ENCODE measurements around the gene CAPN2. TPM values are rescaled to one million over a fixed set of nuclear protein-coding genes. Genes with fewer than 3 reads are reported as not detected.

CAPN2 gene
- total RNA-seq, 1 donor from 2014 or later, result 98.6 TPM

DNA sequence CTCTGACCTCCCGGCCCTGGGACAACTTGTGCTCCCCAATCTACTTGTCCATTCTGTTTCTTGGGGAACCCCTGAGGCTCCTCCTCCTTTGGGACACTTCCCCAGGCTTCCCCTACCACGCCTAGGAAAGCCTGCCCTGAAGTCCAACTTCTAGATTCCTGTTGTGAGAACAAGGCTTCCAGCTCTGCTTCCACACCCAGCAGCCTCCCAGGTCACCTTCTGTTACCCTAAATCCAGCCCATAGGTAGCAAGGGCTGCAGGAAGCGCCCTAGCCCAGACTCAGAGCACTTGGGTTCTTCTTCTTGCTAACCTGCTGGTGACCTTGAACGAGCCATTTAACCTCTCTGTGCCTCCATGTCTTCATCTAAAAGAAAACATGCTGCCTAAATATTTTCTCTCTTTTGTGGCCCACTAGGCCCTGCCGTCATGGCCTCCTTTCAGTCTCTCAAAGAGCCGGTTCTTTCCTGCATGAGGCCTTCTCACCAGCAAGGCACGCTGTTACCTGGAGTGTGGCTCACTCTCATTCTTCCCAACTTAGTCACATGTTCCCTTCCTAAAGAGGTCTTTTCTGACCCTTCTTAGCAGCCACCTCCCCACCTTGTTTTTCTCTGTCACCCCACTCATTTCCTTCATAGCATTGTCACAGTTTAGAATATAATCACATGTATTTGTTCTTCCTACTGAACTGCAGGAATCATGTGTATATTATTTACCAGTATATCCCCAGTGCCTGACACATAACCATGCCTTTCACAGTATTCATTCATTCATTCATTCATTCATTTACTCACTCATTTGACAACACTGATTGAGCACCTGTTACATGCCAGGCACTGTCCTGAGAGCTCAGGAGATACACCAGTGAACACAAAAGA, 1.4 kb downstream of the CAPN2 start:
- no peak for DNase-seq (ENCODE audit: low read depth, low spot score)
- peaks cover 17% of the 10 kb centered on the region for H3K4me1 Mint-ChIP-seq
- TF ChIP-seq, protein P1, sequence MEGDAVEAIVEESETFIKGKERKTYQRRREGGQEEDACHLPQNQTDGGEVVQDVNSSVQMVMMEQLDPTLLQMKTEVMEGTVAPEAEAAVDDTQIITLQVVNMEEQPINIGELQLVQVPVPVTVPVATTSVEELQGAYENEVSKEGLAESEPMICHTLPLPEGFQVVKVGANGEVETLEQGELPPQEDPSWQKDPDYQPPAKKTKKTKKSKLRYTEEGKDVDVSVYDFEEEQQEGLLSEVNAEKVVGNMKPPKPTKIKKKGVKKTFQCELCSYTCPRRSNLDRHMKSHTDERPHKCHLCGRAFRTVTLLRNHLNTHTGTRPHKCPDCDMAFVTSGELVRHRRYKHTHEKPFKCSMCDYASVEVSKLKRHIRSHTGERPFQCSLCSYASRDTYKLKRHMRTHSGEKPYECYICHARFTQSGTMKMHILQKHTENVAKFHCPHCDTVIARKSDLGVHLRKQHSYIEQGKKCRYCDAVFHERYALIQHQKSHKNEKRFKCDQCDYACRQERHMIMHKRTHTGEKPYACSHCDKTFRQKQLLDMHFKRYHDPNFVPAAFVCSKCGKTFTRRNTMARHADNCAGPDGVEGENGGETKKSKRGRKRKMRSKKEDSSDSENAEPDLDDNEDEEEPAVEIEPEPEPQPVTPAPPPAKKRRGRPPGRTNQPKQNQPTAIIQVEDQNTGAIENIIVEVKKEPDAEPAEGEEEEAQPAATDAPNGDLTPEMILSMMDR (conservative IDR thresholded peaks at IDR 0.05), result no peak
- H3K27me3 Mint-ChIP-seq (ENCODE audit: low read depth), result no peaks in the 10 kb centered on the region
- H3K36me3 Mint-ChIP-seq (ENCODE audit: low read depth), result no peaks in the 10 kb centered on the region
- H3K27ac Mint-ChIP-seq (ENCODE audit: unreplicated experiment), result peak overlapping the region; percentile 96
- peak overlapping the region; percentile 96 for H3K4me3 Mint-ChIP-seq
- H3K9me3 Mint-ChIP-seq, result no peaks in the 10 kb centered on the region

DNA sequence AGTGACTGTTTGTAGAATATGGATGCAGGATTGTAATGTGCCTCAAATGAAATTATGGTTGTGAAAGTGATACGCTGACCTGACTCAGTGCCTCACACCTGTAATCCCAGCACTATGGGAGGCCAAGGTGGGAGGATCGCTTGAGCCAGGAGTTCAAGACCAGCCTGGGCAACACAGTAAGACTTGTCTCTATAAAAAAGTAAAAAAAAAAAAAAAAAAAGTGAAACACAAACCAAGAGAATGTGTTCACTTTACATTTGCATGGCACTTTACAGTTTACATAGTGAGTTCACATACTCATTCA, 2.0 kb downstream of the CAPN2 start:
- Mint-ChIP-seq H3K9me3 (no peaks in the 10 kb centered on the region), H3K27me3 (ENCODE audit: low read depth) (no peaks in the 10 kb centered on the region), H3K4me3 (peak overlapping the region; percentile 96), H3K4me1 (peaks cover 17% of the 10 kb centered on the region), H3K27ac (ENCODE audit: unreplicated experiment) (no peak overlapping the region), H3K36me3 (ENCODE audit: low read depth) (no peaks in the 10 kb centered on the region)
- no peak for DNase-seq (ENCODE audit: low read depth, low spot score)
- TF ChIP-seq, protein P1 (conservative IDR thresholded peaks at IDR 0.05), result no peak

DNA sequence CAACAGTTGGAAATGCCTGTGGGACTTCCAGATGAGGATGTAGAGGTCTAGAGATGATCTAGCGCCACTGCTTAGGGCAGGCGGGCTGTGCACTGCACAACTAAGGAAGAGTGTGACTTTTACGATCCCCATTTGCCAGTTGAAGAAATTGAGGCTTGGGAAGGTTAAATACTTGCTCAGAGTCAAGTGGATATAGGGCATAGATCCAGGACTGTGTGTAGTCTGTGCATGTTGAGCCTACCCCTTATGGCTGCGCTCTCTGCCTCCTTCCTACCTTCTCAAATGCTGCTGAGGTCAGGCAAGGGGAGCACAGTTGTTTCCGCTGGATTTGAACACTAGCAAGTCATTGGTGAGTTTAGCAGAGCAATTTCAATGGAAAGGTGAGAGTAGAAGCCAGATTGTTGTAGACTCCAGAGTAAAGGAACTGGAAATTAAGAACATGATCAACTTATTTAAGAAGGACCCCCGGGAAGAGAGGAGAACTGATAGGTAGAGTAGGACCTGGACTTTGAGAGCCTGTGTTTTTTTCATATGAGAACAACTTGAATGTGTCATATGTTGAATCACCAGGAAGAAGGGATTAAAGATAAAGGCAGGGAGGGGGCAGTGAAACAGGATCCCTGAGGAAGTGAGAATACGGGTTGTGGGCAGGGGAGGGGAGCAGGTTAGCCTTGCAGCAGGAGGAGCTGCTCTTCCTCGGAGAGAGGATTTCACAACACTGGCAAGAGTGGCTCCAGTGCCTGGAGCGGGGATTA, 2.7 kb downstream of the CAPN2 start:
- Mint-ChIP-seq H3K27ac (ENCODE audit: unreplicated experiment) (no peak overlapping the region), H3K4me1 (peaks cover 17% of the 10 kb centered on the region), H3K36me3 (ENCODE audit: low read depth) (no peaks in the 10 kb centered on the region), H3K4me3 (peak overlapping the region; percentile 45), H3K27me3 (ENCODE audit: low read depth) (no peaks in the 10 kb centered on the region), H3K9me3 (no peaks in the 10 kb centered on the region)
- TF ChIP-seq, protein P1 (conservative IDR thresholded peaks at IDR 0.05), result no peak
- DNase-seq (ENCODE audit: low read depth, low spot score), result no peak

DNA sequence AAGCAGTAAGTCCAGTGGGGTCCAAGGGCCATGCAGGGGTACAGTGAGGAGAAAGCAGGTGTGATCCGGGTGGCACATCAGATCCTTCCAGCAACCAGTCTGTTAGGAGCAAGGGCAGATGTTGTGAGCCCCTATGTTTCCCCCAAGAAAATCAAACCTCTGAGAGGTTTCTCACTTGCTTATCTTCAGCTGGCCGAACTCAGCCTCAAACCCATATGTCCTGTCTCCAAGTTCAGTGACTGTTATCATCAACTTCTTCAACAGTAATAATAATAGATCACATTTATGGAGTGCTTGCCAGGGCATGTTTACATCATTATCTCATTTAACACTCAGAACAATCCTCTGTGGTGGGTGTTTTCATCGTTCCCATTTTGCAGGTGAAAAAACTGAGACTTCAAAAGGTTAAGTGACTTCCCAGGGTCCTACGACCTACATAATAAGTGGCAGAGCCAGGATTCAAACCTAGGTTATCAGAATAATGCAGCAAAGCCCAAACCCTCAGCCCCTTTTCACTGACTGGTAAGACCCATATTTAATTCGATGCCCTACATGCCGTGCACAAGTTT, 3.3 kb downstream of the CAPN2 start:
- no peak overlapping the region for H3K27ac Mint-ChIP-seq (ENCODE audit: unreplicated experiment)
- H3K4me3 Mint-ChIP-seq, result peak overlapping the region; percentile 45
- DNase-seq (ENCODE audit: low read depth, low spot score), result no peak
- TF ChIP-seq, protein P1 (conservative IDR thresholded peaks at IDR 0.05), result no peak
- peaks cover under 1% of the 10 kb centered on the region for H3K36me3 Mint-ChIP-seq (ENCODE audit: low read depth)
- no peaks in the 10 kb centered on the region for H3K9me3 Mint-ChIP-seq
- H3K27me3 Mint-ChIP-seq (ENCODE audit: low read depth), result no peaks in the 10 kb centered on the region
- peaks cover 17% of the 10 kb centered on the region for H3K4me1 Mint-ChIP-seq

DNA sequence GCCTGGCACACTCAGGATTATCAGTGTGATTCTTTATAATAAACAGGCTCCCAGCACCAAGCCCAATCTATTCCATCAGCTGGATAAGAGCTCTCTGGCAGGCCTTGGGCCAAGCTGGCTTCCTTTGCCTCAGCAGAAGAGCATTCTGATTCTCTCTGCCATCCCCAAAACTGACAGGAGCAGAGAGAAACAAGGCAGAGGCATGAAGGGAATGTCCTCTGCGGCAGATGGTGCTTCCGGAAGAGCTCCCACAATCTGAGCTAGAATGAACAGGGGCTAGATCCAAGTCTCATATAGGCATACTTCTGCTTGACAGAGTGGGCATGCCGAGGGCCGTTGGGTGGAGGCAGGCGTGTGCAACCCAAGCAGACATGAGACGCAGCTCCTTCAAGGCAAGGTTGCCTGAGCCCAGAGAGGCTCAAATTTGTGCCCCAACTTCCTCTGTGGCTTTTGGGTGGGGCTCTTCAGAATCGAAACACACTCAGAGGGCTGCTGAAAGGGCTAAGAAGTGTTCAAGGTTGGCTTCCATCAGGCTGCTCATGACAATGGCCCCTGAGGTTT, 4.0 kb downstream of the CAPN2 start:
- Mint-ChIP-seq H3K9me3 (no peaks in the 10 kb centered on the region), H3K27ac (ENCODE audit: unreplicated experiment) (no peak overlapping the region), H3K4me1 (peaks cover 17% of the 10 kb centered on the region), H3K27me3 (ENCODE audit: low read depth) (no peaks in the 10 kb centered on the region), H3K36me3 (ENCODE audit: low read depth) (peaks cover 3% of the 10 kb centered on the region), H3K4me3 (no peak overlapping the region)
- DNase-seq (ENCODE audit: low read depth, low spot score), result no peak
- TF ChIP-seq, protein P1 (conservative IDR thresholded peaks at IDR 0.05), result no peak
